ELR (cell line): ENCODE results near the gene TMEM30A.

Experiments
- DNase-seq: peaks from one replicate; pipeline ENCODE4 v3.0.0-alpha.2; 2015; ENCODE audit warnings: low read depth

The TMEM30A gene

DNA sequence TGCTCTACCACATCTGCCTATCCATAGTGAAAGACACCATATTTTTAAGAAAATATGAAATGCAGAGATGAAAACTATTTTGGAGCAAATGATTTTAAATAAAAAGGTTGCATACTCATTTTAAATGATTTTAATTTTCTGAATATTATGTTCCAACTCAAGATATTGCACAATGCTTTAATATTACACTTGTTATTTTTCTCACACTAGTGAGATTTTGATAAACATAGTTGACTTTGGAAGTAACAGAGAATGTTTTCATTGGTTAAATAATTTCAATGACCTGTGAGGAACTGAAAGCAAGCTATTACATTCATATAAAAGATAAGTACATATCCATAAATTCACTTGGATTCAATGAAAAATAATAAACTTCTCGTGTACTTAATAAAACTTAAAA, 7.2 kb upstream of the TMEM30A start:
- no peak for DNase-seq

DNA sequence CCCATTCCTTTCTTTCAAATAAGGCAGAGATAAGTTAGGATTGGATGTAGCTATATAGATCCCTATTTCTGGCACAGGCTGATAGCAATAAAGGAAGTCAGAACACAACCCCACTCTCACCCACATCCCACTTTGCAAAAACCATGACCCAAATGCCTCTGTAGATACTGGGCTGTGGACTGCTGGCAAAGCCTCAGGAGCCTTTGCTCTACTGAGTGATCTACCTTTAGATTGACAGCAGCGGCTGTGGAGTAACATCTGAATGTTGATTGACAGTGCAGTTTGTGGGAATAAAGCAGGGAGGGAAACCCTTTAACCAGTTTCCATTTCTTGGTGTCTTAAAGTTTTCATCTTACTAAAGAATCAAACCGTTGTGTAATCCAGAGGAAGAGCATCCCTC, 6.7 kb upstream of the TMEM30A start:
- DNase-seq, result no peak

DNA sequence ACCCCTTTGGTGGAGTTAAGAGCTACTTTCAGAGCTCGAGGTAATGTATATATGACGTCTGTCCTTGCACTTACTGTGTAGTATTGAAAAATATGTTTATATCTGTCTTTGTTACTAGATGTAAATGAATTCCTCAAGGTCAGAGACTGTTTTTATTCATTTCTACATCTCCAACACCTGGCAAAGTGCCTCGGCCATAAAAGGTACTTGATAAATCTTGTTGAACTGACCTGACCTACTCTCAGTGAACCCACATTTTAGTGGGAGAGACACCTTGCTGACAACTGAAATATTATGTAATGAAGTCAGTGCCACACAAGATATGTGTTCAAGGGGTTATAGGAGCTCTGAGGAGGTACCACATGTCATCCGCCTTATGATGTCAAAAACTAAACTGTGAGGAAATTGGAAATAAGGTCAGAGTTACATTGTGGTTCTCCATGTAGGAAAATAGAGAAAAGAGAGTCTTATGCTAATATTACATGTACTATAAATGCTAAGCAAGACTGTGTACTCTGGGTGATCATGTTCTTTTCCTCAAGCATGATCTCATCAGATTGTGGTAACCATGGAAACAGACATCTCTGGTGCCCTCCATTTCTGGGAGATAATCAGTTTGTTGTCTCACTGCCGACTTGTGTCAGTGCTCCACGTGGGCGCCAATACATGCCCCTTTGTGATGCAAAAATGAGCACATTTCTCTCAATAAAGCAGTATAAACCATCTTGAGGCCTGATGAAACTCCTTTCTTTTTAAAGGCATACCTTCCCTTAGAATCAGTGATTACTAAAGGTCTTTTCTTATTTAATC, 5.7 kb upstream of the TMEM30A start:
- no peak for DNase-seq

DNA sequence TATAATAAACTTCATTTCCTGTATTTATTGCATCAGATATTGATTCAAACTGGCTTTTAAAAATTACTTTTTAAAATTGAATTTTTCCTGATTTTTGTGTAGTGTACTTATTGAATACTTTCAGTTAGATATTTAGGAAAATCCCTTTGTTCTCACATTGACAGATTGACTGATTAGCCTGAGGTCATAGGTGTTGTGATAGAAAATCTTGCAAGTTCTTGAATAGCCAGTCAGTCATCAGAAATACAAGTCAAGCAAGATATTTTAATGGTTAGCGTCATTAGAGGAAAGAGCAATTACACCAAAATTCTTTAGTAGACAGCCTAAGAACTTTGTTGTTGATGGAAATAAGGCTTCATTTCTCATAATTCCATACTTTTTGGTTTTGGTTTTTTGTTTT, 3.4 kb upstream of the TMEM30A start:
- DNase-seq, result no peak

DNA sequence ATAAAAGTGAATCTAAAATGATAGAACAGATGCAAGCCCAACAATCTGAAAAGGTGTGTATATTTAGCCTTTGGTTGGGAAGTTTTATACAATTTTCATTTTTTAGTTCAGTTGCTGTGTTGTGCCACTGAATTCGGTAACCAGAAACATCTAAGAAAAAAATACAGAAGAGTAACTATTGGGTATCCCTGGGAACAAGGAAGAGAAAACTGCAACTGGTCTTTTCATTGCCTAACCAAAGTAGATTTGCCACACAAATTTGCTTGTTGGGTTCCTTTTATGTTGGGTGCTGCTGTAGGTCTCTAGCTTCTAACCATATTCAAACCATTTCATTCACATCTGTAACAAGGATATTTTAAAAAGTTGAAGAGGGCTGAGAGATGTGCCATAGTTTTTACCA, 2.8 kb upstream of the TMEM30A start:
- DNase-seq, result no peak

DNA sequence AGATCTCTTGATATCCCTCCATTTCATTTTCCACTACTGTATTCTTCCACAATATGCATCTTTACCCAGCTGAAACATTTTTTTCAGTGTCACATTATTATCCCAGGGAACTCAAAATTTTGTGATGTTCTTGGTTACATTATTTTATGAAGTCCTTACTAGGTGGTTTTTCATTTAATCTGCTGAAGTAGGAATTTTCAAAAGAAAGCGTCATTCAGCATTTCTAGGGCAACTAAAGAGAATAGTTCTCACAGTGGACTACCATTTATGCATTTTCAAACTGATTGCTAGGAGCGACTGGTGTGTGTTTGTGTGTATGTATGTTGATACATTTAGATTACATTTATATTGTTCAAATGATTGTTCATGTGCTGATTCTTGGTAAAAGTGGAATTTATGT, 2.4 kb upstream of the TMEM30A start:
- no peak for DNase-seq

DNA sequence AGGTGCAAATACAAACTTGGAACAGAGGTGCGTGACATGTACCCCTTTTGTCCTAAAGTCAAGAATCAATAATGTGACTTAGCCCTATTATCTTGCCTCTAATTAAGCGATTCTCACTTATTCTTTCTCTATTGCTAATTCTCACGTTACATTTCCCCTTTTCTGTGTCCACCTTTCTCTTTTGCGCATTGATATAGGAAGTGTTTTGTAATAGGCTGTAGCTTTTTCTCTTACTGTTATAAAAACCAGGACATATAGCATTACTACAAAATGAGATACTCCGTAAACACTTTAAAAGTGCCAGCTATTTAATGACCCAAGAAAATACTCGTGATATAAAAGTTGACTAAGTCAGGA, 669 bp upstream of the TMEM30A start:
- peak; percentile 23 for DNase-seq

DNA sequence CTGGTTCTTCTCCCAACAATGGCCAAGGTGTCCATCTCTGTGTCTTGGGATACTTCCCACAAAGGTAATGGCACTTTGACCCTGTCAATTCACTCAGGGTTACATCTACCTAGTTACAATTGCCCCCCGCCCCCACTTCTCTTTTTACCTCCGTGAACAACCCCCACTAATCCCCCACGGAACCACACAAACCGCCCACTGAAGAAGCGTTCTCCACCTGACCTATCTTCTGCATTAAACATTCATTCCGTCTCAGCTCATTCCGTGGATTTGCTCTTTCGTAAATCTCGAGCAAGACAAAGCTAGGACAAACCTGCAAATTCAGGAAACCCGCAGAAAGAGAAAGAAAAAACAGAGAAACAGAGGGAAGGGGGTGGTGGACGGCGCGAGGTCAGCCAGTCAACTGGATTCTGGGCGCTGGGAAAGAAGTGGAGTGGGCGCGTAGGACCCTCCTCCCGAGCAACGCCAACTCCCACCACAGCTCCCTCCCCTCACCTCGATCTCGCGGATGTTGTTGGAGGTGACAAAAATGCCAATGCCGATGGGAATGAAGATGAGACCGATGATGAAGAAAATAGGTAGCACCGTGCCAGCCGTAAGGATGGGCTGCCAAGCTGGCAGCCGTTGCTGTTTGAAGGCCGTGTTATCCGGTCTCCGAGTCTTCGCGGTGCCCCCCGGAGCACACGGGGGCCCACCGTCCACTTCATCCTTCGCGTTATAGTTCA, 523 bp downstream of the TMEM30A start:
- DNase-seq, result peak; percentile 53

DNA sequence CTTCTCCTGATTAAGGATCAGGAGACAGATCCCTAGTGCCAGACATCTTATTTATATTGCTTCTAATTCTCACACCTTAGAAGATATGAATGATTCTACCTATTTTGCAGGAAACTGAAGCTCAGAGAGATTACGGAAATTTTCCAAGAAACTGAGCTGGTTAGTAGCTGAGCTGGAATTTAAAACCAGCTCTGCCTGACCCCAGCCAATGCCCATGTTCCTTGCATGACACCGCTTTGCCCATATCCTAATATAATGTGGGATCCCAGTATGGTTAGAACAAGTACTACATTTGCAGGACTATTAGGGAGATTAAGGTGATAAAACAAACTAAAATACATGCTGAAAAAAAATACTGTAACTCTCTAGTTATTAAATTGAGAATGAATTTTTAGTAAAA, 1.9 kb downstream of the TMEM30A start:
- DNase-seq, result peak; percentile 38

DNA sequence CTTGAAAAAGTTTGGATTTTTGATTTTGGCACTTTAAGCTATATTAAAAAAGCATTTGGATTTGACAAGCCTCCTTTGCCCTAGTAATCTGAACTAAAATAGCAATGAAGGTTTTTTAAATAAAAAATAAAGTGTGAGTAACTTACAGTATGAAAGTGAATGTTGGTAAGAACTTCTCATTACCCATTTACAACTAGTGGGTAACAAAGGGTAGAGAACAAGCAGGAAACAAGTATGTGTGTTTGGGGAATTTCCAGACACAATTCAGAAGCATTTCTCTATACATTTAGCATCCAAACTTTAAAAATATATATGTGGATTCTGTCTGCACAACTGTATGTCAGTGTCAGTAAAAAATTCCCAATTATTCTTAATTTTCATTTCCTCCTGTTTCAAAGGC, 2.9 kb downstream of the TMEM30A start:
- no peak for DNase-seq

DNA sequence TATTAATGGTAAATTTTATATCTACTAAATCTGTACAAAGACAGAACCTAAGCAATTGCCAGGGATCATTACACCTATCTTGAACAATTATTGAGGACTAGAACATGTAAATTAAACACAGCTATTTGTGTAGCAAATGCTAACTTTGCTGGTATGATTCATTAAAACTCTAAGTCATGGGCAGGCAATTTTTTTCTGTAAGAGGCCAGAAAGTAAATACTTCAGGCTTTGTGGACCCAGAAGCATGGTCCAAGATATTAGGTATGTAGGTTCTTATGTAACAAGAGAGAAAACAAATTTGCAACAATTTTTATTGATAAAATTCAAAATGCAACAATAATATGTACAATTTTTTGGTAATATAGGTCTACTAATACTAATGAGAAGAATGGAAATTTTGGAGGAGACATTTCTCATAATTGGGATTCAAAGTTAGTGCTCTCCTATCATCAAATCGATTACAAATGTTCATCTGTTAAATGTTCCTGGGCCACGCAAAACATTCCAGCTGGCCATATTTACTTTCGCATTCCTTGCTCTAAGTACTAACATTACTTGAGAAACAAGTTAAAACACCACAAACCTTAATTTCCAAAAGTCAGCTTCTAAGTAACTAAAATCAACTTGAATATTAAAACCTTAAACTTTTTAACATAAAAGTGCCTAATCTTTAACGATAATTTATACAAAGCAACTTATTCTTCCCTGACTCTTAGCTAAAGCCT, 4.3 kb downstream of the TMEM30A start:
- DNase-seq, result peak; percentile 55

DNA sequence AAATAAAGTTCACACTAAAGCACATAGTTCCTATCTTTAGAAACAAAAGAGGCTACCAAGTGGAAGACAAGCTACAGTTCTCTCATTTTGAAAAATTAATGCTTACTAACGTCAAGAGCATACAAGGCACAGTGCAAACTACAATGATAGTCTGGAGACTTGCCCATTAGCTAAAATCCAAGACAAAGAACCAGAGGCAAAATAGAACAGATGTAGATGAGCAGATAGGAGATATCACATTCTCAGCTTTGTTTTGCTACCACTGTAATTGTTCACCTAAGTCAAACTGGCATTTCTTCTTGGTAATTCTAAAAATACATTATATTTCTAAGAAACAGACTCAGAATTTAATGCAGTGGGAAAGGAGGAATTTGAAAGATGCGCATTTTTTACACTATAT, 5.2 kb downstream of the TMEM30A start:
- DNase-seq, result no peak

DNA sequence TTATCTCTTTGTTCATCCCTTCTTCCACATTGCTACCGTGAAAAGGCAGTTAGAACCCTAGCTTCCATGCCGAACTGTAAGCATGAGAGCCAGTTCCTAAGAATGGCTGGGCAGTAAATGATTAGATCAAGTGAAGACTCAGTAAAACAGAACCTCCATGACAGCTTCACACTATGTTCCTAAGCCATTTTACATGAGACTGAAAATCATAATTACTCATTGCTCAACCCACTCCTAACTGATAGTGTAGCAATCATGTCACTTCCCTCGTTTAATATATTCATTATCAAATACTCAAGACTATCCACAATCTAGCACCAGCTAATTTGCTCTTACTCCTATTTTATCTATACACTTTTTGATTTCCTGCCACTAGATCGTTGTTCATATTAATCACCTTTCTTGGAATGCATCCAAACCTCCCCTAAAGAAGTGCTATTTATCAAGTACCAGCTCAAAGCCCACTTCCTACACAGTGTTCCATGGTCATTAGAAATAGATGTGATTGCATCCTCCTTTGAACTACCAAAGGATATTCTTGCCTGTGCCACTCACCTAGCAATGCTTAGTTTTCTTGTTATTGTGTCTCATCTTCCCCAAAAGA, 6.0 kb downstream of the TMEM30A start:
- DNase-seq, result peak; percentile 73

DNA sequence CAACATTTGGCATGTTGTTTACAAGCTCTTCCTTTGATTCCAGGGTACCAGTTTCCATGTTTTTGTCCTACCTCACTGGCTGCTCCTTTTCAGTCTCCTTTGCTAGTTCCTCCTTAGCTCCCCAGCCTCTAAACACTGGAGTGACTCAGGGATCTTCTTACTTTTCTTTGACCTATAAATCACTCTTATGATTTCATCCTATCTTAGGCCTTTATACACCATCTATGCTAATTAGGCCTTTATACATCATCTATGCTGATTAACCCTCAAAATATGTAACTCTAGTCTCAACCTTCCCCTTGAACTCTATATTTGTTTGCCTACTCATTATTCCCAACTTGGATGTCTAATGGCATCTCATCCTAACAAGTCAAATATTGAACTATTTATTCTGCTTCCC, 9.5 kb downstream of the TMEM30A start:
- DNase-seq, result peak; percentile 98

DNA sequence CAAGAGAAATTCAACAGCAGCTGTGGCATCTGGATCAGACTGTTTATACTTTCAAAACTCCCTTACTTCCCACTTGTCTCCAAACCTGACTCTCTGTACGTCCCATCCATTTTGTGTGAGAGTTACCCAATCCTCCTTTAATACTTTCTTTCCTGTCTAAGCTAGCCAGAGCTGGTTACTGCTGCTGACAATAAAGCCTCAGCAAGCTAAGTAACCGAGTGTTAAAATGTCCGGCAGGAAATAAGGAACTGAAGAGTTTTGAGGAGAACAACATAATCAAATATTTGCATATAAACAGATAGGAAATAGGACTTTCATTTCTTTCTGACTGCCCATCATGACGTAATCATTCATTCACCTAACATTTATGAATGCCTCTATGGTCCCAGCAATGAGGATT, 11.6 kb downstream of the TMEM30A start:
- no peak for DNase-seq

DNA sequence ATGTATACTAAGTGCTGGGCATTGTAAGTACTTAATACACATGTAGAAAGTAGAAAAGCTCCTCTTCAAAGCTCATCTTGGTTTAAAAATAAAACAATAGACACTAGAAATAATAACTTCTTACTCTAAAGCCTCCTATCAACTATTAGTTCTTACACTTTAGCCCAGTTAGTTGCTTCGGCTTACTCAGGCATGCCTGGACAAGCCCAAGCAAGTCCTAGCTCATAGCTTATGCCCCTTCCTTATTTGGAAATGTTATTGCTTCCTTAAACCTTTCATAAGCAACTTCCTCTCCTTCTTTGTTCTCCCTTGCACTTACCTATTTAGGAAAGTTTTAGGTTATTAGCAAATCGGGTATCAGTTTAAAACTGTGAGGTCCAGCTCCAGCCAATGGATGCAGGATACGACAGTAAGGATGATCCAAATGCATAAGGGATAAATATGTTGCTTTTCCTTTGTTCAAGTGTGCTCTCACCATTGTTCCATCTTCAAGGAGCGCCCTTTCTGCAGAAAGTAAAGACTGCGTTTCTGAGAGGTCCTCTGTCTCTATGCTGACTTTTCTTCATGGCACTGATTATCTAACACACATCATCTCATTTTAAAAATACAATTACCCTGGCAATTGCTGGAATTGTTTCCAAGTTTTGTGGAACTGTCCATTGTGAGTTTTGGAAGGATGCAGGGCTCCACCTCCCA, 12.3 kb downstream of the TMEM30A start:
- no peak for DNase-seq

DNA sequence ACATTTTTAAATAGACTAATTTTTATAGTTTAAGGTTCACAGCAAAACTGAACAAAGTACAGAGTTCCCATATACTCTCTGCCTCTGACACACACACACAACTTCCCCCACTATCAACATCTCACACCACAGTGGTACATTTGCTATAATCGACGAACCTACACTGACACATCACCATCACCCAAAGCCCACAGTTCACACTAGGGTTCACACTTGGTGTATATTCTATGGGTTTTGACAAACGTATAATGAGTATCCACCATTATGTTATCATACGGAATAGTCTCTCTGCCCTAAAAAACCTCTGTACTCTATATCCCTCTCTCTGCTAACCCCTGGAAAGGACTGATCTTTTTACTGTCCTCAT, 15.6 kb downstream of the TMEM30A start:
- DNase-seq, result no peak

DNA sequence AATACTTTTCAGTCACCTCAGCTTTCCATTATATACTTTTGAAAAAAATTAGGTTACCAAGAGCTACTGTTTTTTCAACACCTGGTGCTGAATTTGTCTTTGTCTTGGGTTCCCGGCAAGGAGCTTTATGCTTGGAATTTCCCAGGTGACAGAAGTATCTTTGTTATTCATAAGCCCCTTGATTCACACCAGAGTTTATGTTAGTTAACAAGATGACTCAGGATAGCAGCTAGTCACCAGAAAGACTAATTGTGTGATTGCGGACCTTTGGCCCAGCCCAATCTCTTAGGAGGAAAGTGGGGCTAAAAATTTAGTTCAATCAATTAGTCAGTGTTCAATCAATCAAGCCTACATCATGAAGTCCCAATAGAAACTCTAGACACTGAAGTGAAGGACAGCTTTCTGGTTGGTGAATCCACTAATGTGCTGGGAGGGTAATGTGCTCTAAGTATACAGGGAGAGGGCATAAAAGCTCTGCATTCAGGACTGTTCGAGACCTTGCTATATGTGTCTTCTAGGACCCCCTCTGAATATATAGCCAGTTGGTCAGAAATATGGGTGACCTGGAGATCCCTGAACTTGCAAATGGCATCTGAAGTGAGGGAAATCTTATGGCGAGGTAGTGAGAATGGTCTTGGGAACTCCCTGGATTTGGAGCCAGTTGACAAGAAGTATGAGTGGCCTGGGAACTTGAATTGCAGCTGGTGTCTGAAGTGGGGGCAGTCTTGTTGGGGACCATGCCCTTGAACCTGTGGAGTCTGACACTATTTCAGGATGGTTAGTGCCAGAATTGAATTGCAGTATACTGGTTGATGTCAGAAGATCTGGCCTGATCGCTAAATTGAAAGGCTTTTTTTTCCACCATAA, 16.2 kb downstream of the TMEM30A start:
- peak; percentile 72 for DNase-seq

DNA sequence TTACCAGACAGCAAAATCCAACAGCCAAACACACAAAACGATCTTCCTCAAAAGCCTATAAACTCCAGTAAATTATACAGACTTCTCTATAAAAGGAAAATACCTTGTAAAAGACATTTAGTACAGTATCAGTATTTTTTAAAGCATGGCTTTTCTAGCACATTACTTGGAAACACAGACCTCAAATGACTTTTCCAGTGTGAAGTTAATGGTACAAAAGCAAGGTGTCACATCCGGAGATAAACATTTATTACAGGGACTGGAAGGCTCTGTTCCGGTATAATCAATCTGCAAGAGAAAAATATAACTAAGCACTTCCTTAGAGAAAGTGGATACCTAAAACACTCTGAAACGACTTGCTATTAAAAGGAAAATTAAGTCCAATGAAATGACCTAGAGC, 17.1 kb downstream of the TMEM30A start:
- no peak for DNase-seq

DNA sequence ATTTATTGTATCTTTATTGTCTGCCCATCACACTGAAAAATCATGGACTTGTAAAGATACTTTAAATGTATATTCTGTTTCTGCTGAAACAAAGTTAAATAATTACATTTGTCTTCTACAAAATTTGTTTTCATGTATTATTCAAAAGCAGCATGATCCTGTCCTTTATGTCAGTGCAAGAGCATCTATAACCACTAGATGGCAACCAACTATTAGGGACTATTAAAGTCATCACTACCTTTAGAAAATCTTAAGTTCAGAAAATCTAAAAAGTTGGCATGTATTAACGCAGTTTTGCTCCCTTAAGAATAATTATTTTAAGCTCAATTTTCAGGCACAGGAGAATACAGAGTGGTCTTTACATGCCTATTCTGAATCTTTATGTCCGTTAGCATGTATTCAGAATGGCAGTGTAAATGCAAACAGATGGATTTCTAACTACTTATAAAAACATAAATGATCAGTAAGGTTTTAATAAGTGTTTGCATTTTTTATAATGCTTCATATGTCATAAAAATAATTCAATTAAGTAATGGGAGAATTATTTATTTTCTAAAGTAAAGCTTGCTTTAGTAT, 17.8 kb downstream of the TMEM30A start:
- DNase-seq, result peak; percentile 83

DNA sequence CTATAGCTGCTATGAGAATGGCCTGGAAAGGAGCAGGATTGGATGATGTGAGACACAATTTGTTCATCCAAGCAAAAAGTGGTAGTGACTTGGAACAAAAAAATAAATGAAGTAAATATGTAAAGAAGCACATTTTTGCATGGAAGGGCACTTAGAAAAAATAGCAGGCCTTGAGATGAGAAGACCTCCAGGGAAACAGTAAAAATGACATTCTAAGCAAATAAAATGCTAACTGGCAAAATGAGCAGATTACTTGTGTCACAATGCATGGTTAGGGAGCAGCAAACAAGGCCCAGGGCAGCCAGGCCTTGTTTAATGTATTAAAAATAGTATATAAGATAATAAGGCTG, 21.2 kb downstream of the TMEM30A start:
- no peak for DNase-seq
